Spinal cord (tissue), 10 donors: Measurements from ENCODE around the gene DENND2D. TPM values are rescaled to one million over a fixed set of nuclear protein-coding genes. Genes with fewer than 3 reads are reported as not detected.

Source experiments
- DNase-seq, 6 donors: peaks; one replicate each; pipeline versions ENCODE4 v3.0.0 to v3.0.0-alpha.2; 2013 to 2015; ENCODE audit warnings: low spot score in 6 of 6, low read depth in 4 of 6
- H3K27ac ChIP-seq: one replicate; pipeline ENCODE4 v1.5.1; 2013; ENCODE audit warnings: low read depth, low read length, control low read depth
- H3K27me3 ChIP-seq: one replicate; pipeline ENCODE4 v1.6.1; 2013; ENCODE audit warnings: low read length; ENCODE audit not compliant: control insufficient read depth, insufficient read depth
- H3K36me3 ChIP-seq: one replicate; pipeline ENCODE4 v1.6.1; 2013; ENCODE audit warnings: low read length; ENCODE audit not compliant: control insufficient read depth, insufficient read depth
- H3K4me1 ChIP-seq: one replicate; pipeline ENCODE4 v1.6.1; 2013; ENCODE audit warnings: low read length; ENCODE audit not compliant: control insufficient read depth, insufficient read depth
- H3K4me3 ChIP-seq: one replicate; pipeline ENCODE4 v1.5.1; 2013; ENCODE audit warnings: low read depth, low read length, control low read depth
- H3K9me3 ChIP-seq: one replicate; pipeline ENCODE4 v1.6.1; 2013; ENCODE audit warnings: low read length; ENCODE audit not compliant: control insufficient read depth, insufficient read depth
- WGBS: methylation state at CpG from one replicate; pipeline ENCODE4 v1.1.5; 2013; ENCODE audit warnings: missing lambda C conversion rate; ENCODE audit not compliant: insufficient coverage; 5-methylcytosine and 5-hydroxymethylcytosine counted together
- polyA plus RNA-seq, 2 donors: library from polyadenylated mRNA; unstranded; fragments of 120-200 nt; gene quantifications; one replicate each; pipeline ENCODE4 v1.2.1, GENCODE V29; 2013; ENCODE audit not compliant: insufficient read length in 2 of 2
- total RNA-seq, 2 donors: library from RNA; depleted of rRNA in 1 of 2; stranded (reverse); fragments of 120-200 nt in 1 of 2; fragments of >200 nt in 1 of 2; gene quantifications; one replicate each; pipeline versions ENCODE4 v1.2.3 to v1.2.4, GENCODE V29; 2013 to 2014
- donor health status: healthy.

The DENND2D gene
- total and polyA plus RNA-seq, 4 donors: 1.9 to 10.3 (median 5.4) TPM

GRCh38 chr1:111161843-111162487, 38.5 kb downstream of the DENND2D start:
- H3K4me3 ChIP-seq: no peak overlapping the region
- no CpG with 5 or more reads among the region's 1 CpG for WGBS

GRCh38 chr1:111157431-111157830, 43.0 kb downstream of the DENND2D start:
- H3K9me3 ChIP-seq: no peaks in the 10 kb centered on the region
- WGBS: no CpG with 5 or more reads among the region's 2 CpGs
- no peaks in the 10 kb centered on the region for H3K4me1 ChIP-seq
- H3K27me3 ChIP-seq: no peaks in the 10 kb centered on the region
- H3K27ac ChIP-seq: no peak overlapping the region
- H3K4me3 ChIP-seq: no peak overlapping the region
- peaks cover 8% of the 10 kb centered on the region for H3K36me3 ChIP-seq
- DNase-seq: no peak

More at GRCh38 chr1:111161843-111162487, 38.5 kb downstream of the DENND2D start:
- Histone ChIP-seq H3K4me1 (no peaks in the 10 kb centered on the region), H3K27me3 (no peaks in the 10 kb centered on the region), H3K9me3 (no peaks in the 10 kb centered on the region), H3K27ac (no peak overlapping the region), H3K36me3 (peaks cover 6% of the 10 kb centered on the region)
- DNase-seq: peak in 2 of 6 donors; percentile 1 to 78

- DNase-seq: no peak
- H3K4me1 ChIP-seq: no peaks in the 10 kb centered on the region
- no peak overlapping the region for H3K27ac ChIP-seq
- H3K27me3 ChIP-seq: no peaks in the 10 kb centered on the region
- H3K9me3 ChIP-seq: no peaks in the 10 kb centered on the region
- WGBS: 100% methylated on average over 1 of the region's 5 CpGs
- no peak overlapping the region for H3K4me3 ChIP-seq
- H3K36me3 ChIP-seq: peaks cover 11% of the 10 kb centered on the region
These were observed 46.1 kb downstream of the DENND2D start for GRCh38 chr1:111154021-111154999.

- Histone ChIP-seq H3K4me1 (no peaks in the 10 kb centered on the region), H3K4me3 (no peak overlapping the region), H3K9me3 (no peaks in the 10 kb centered on the region), H3K36me3 (peaks cover 16% of the 10 kb centered on the region), H3K27ac (no peak overlapping the region), H3K27me3 (no peaks in the 10 kb centered on the region)
- no peak for DNase-seq
- WGBS: no CpG with 5 or more reads among the region's 3 CpGs
These were observed 48.6 kb downstream of the DENND2D start for GRCh38 chr1:111151838-111152237.

DNA sequence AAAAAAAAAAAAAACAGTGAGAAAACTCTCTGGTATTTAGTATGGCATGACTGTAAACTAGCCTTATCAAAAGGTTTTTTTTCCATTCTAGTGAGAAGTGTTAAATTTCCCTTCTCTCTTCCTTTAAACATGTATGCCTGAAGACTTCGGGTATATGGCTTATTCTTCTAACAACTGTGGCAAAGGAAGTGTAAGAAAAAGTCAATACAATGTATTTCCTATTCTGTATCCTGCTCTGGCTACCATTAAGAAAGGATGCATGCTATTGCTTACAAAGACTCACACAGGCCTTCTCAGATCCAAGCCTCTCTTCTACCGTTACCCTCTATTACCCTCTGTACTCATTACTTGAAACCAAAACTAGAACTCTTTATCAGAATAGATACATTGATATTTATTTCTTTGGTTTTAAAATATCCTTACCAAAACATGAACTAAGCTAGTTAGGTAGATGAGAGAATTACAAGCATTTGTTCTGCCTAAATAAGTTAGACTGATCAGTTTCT, 52.0 kb downstream of the DENND2D start:
- no peaks in the 10 kb centered on the region for H3K4me1 ChIP-seq
- no peak overlapping the region for H3K27ac ChIP-seq
- WGBS: no CpG with 5 or more reads among the region's 2 CpGs
- no peak overlapping the region for H3K4me3 ChIP-seq
- H3K36me3 ChIP-seq: peaks cover 19% of the 10 kb centered on the region
- H3K9me3 ChIP-seq: no peaks in the 10 kb centered on the region
- no peaks in the 10 kb centered on the region for H3K27me3 ChIP-seq
- DNase-seq: no peak

DNA sequence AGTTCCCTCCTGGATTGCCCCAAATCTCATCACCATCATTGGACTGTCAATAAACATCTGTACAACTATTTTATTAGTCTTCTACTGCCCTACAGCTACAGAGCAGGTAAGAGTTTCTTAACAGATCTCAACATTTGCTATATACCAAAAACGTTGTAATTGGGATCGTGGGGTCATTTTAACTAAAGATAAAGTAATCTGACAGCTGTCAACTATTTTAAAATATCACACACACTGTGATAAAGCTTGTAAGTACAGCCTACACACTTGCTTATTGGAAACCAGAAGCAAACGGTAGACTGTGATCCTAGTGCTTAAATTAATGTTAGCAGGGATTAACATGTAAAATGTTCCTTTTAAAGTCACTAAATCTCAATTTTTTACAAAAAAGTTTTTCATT, 52.5 kb downstream of the DENND2D start:
- DNase-seq: no peak
- H3K9me3 ChIP-seq: no peaks in the 10 kb centered on the region
- H3K27ac ChIP-seq: no peak overlapping the region
- WGBS: no CpG with 5 or more reads among the region's 3 CpGs
- peaks cover 15% of the 10 kb centered on the region for H3K36me3 ChIP-seq
- H3K27me3 ChIP-seq: no peaks in the 10 kb centered on the region
- H3K4me1 ChIP-seq: no peaks in the 10 kb centered on the region
- H3K4me3 ChIP-seq: no peak overlapping the region

DNA sequence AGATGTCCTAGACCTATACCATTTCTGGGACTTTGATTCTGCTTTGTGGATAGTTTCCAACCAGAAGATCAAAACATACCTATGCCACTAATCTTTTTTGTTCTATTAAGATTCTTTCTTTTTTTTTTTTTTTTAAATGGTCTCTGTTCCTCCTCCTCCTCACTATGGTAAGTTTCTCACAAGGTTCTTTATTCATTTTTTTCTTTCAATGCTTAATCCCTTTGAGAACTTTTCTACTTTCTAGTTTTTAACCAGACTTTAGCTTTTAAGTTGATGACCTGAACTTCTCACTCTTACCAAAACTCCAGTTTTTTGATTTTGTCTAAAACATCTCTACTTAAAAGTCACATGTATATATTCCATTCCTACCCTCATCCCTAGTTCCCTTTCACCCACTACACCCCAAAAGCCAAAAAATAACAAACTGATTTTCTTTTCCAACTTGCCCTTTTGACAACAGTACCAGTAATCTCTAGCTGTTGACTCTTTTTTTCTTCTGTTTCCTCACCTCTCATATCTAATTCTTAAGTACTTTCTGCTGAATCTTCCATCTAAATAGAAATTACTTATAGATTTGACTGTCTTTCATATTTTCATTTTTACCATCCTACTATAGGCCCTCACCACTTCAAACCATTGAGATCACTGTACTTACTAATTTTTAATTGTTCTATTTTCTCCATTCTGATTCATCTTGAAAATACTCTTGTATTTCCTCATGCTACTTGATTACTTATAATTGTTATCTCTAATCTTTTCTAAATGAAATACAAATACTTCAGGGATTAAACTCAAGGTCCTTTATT, 54.3 kb downstream of the DENND2D start:
- DNase-seq: no peak
- Histone ChIP-seq H3K4me1 (no peaks in the 10 kb centered on the region), H3K27me3 (no peaks in the 10 kb centered on the region), H3K27ac (no peak overlapping the region), H3K9me3 (no peaks in the 10 kb centered on the region), H3K36me3 (peaks cover 13% of the 10 kb centered on the region), H3K4me3 (no peak overlapping the region)

GRCh38 chr1:111145542-111145941, 54.9 kb downstream of the DENND2D start:
- Histone ChIP-seq H3K9me3 (no peaks in the 10 kb centered on the region), H3K27ac (no peak overlapping the region), H3K36me3 (peaks cover 10% of the 10 kb centered on the region), H3K4me1 (no peaks in the 10 kb centered on the region), H3K4me3 (no peak overlapping the region), H3K27me3 (no peaks in the 10 kb centered on the region)
- DNase-seq: no peak
- WGBS: 82% methylated on average over 1 of the region's 2 CpGs

GRCh38 chr1:111142356-111142975, 58.0 kb downstream of the DENND2D start:
- Histone ChIP-seq H3K4me3 (no peak overlapping the region), H3K27me3 (no peaks in the 10 kb centered on the region), H3K27ac (no peak overlapping the region), H3K9me3 (no peaks in the 10 kb centered on the region), H3K36me3 (peaks cover 5% of the 10 kb centered on the region), H3K4me1 (peaks cover 5% of the 10 kb centered on the region)
- no CpG with 5 or more reads among the region's 5 CpGs for WGBS
- DNase-seq: no peak
